IMR-90 (cell line): ENCODE data around the gene UNC5B. TPM values are rescaled to one million over a fixed set of nuclear protein-coding genes. Genes with fewer than 3 reads are reported as not detected.

ENCODE experiments used
- ATAC-seq: fragments of 200-7000 bp; cut with Tn5 transposase; 2 replicates; pipeline ENCODE4 v1.9.1; 2020; ENCODE audit warnings: low read depth, mild to moderate bottlenecking, moderate library complexity
- BruUV-seq: library from RNA; stranded (reverse); fragments of 400-500 nt; replicated peaks from 2 replicates; lab custom pipeline; 2021; lab: Mats Ljungman, UMichigan
- CTCF ChIA-PET: fragments of 300-600 bp; formaldehyde crosslinking; extraction: SDS; loops from one replicate; lab custom pipeline; 2021; ENCODE audit warnings: antibody characterized with exemption; lab: Yijun Ruan, JAX
- POLR2A ChIA-PET: fragments of 300-600 bp; sonication (Branson Sonifier 250); formaldehyde crosslinking; loops from one replicate; lab custom pipeline; 2022; ENCODE audit warnings: antibody characterized with exemption; ENCODE audit not compliant: unreplicated experiment; lab: Charles Lee
- DNase-seq: peaks from one replicate; pipeline ENCODE4 v3.0.0; 2013
- H2AFZ ChIP-seq: replicated peaks from 2 replicates; pipeline ENCODE3; 2013; ENCODE audit warnings: low read length, mild to moderate bottlenecking; ENCODE audit not compliant: poor library complexity
- H2AK5ac ChIP-seq: 2 replicates; pipeline ENCODE4 v1.6.1; 2013; ENCODE audit warnings: low read depth, low read length, inconsistent platforms
- H2AK9ac ChIP-seq: replicated peaks from 2 replicates; pipeline ENCODE3; 2013; ENCODE audit warnings: mild to moderate bottlenecking, low read depth, low read length, moderate library complexity; ENCODE audit not compliant: poor library complexity
- H2BK120ac ChIP-seq: 2 replicates; pipeline ENCODE4 v1.6.1; 2013; ENCODE audit warnings: low read depth, low read length, inconsistent platforms
- H2BK15ac ChIP-seq: 3 replicates; pipeline ENCODE4 v1.6.1; 2013; ENCODE audit warnings: low read depth, low read length, inconsistent platforms
- H2BK20ac ChIP-seq: 2 replicates; pipeline ENCODE4 v1.6.1; 2013; ENCODE audit warnings: low read depth, mild to moderate bottlenecking, inconsistent platforms, low read length, moderate library complexity
- H2BK5ac ChIP-seq: 2 replicates; pipeline ENCODE4 v1.6.1; 2013; ENCODE audit warnings: mild to moderate bottlenecking, low read depth, low read length, inconsistent platforms; ENCODE audit not compliant: poor library complexity, severe bottlenecking
- H3K14ac ChIP-seq: replicated peaks from 2 replicates; pipeline ENCODE4 v1.6.1; 2013; ENCODE audit warnings: low read depth, low read length, inconsistent platforms
- H3K18ac ChIP-seq: 2 replicates; pipeline ENCODE4 v1.6.1; 2013; ENCODE audit warnings: low read depth, low read length, control low read depth
- H3K23ac ChIP-seq: 2 replicates; pipeline ENCODE4 v1.6.1; 2013; ENCODE audit warnings: low read depth, low read length, inconsistent platforms
- H3K27ac ChIP-seq: 2 replicates; pipeline ENCODE4 v1.5.1; 2013; ENCODE audit warnings: mild to moderate bottlenecking, control low read depth, low read length; ENCODE audit not compliant: insufficient read depth
- H3K27me3 ChIP-seq: 2 replicates; pipeline ENCODE4 v1.6.1; 2013; ENCODE audit warnings: low read length; ENCODE audit not compliant: control insufficient read depth, insufficient read depth
- H3K36me3 ChIP-seq: 2 replicates; pipeline ENCODE4 v1.6.1; 2013; ENCODE audit warnings: low read length, mixed read lengths; ENCODE audit not compliant: control insufficient read depth, insufficient read depth
- H3K4ac ChIP-seq: 2 replicates; pipeline ENCODE4 v1.6.1; 2013; ENCODE audit warnings: low read depth, low read length, inconsistent platforms
- H3K4me1 ChIP-seq: 2 replicates; pipeline ENCODE4 v1.6.1; 2013; ENCODE audit warnings: low read length, mixed read lengths; ENCODE audit not compliant: control insufficient read depth, insufficient read depth
- H3K4me2 ChIP-seq: 2 replicates; pipeline ENCODE4 v1.6.1; 2013; ENCODE audit warnings: low read depth, mild to moderate bottlenecking, control low read depth, low read length, moderate library complexity
- H3K4me3 ChIP-seq: 2 replicates; pipeline ENCODE4 v1.5.1; 2013; ENCODE audit warnings: low read depth, mild to moderate bottlenecking, control low read depth, low read length, moderate library complexity; ENCODE audit not compliant: insufficient read depth
- H3K56ac ChIP-seq: 2 replicates; pipeline ENCODE4 v1.6.1; 2013; ENCODE audit warnings: low read length, inconsistent platforms; ENCODE audit not compliant: insufficient read depth; ENCODE audit errors: extremely low read depth
- H3K79me1 ChIP-seq, 2 experiments: 2 replicates each; pipeline ENCODE4 v1.6.1; 2013; ENCODE audit warnings: low read length in 2 of 2, inconsistent platforms in 1 of 2, low read depth in 1 of 2
- H3K9ac ChIP-seq: 2 replicates; pipeline ENCODE4 v1.6.1; 2013; ENCODE audit warnings: low read depth, low read length, control low read depth
- H3K9me1 ChIP-seq: 2 replicates; pipeline ENCODE4 v1.6.1; 2013; ENCODE audit warnings: low read length, inconsistent platforms; ENCODE audit not compliant: insufficient read depth
- H3K9me3 ChIP-seq: 2 replicates; pipeline ENCODE4 v1.6.1; 2013; ENCODE audit warnings: low read length; ENCODE audit not compliant: control insufficient read depth, insufficient read depth
- H4K20me1 ChIP-seq: 2 replicates; pipeline ENCODE4 v1.6.1; 2013; ENCODE audit warnings: low read length, inconsistent platforms; ENCODE audit not compliant: insufficient read depth
- H4K5ac ChIP-seq: 2 replicates; pipeline ENCODE4 v1.6.1; 2013; ENCODE audit warnings: mild to moderate bottlenecking, low read depth, low read length, control low read depth
- H4K8ac ChIP-seq, 2 experiments: 2 replicates each; pipeline ENCODE4 v1.6.1; 2013; ENCODE audit warnings: low read depth in 2 of 2, low read length in 2 of 2, control low read depth in 1 of 2, inconsistent platforms in 1 of 2
- H4K91ac ChIP-seq: 2 replicates; pipeline ENCODE4 v1.6.1; 2013; ENCODE audit warnings: low read depth, low read length, inconsistent platforms; ENCODE audit not compliant: insufficient read depth
- CEBPB ChIP-seq: IDR thresholded peaks from 2 replicates; pipeline ENCODE4 v1.6.1; 2012; ENCODE audit warnings: low read depth, low read length, improper control_type of control experiment
- CHD1 ChIP-seq: IDR thresholded peaks from 2 replicates; pipeline ENCODE4 v1.6.1; 2012; ENCODE audit warnings: low read depth, low read length, improper control_type of control experiment
- MAFK ChIP-seq: IDR thresholded peaks from 2 replicates; pipeline ENCODE4 v1.6.1; 2012; ENCODE audit warnings: low read depth, low read length, improper control_type of control experiment
- MXI1 ChIP-seq: IDR thresholded peaks from 2 replicates; pipeline ENCODE4 v1.6.1; 2012; ENCODE audit warnings: low read depth, mild to moderate bottlenecking, low read length, moderate library complexity, borderline replicate concordance
- POLR2A ChIP-seq: IDR thresholded peaks from 2 replicates; pipeline ENCODE4 v1.6.1; 2012; ENCODE audit warnings: mild to moderate bottlenecking, low read depth, low read length
- RCOR1 ChIP-seq: IDR thresholded peaks from 2 replicates; pipeline ENCODE4 v1.6.1; 2012; ENCODE audit warnings: mild to moderate bottlenecking, low read length, improper control_type of control experiment; ENCODE audit not compliant: insufficient replicate concordance
- RFX5 ChIP-seq: IDR thresholded peaks from 2 replicates; pipeline ENCODE4 v1.8.0; 2012; ENCODE audit warnings: low read depth, mild to moderate bottlenecking, low read length, moderate library complexity
- SMC3 ChIP-seq: fragments of 150-350 bp; IDR thresholded peaks from 2 replicates; pipeline ENCODE4 v1.6.1; 2016; ENCODE audit warnings: low read depth, mild to moderate bottlenecking, antibody characterized with exemption, low read length, moderate library complexity
- WGBS, 2 experiments: methylation state at CpG; one replicate each; pipeline versions ENCODE4 v1.1.5 to v1.1.7; 2013; ENCODE audit warnings: missing lambda C conversion rate in 2 of 2; ENCODE audit not compliant: insufficient read length in 1 of 2; ENCODE audit errors: extremely low coverage in 2 of 2; 5-methylcytosine and 5-hydroxymethylcytosine counted together
- dilution Hi-C: fragments of 300-500 bp; cut with HindIII; formaldehyde crosslinking; loops from one replicate; pipeline ENCODE4 v1.14.3; 2018; ENCODE audit warnings: low sequenced_read_pairs; ENCODE audit not compliant: unreplicated experiment
- in situ Hi-C: fragments of 300-500 bp; cut with MboI; formaldehyde crosslinking; loops from 3 replicates; pipeline ENCODE4 v1.14.3; 2019; ENCODE audit warnings: low sequenced_read_pairs, inconsistent platforms, mixed read lengths
- intact Hi-C: fragments of 100-400 bp; cut with micrococcal nuclease; formaldehyde crosslinking; loops from 2 replicates; pipeline ENCODE4 v1.10.0; 2022
- polyA plus RNA-seq, 3 experiments: library from polyadenylated mRNA; depleted of rRNA; stranded (reverse); fragments of >200 nt; gene quantifications; 2 replicates each; pipeline ENCODE4 v1.2.3, GENCODE V29; 2012; ENCODE audit warnings: low replicate concordance in 1 of 3
- total RNA-seq: library from RNA; depleted of rRNA; stranded (reverse); fragments of >200 nt; gene quantifications from 2 replicates; pipeline ENCODE4 v1.2.3, GENCODE V29; 2012
- TF ChIP-seq, protein P1 (sequence below): fragments of 150-350 bp; IDR thresholded peaks from 2 replicates; pipeline ENCODE4 v1.6.1; 2017; ENCODE audit warnings: mild to moderate bottlenecking, antibody characterized with exemption, low read length, low read depth
- TF ChIP-seq, protein P2 (sequence below): fragments of 150-350 bp; IDR thresholded peaks from 2 replicates; pipeline ENCODE4 v1.6.1; 2016; ENCODE audit warnings: low read depth, mild to moderate bottlenecking, low read length, moderate library complexity, borderline replicate concordance

UNC5B gene
- total and polyA plus RNA-seq, 2 of the 4 experiments (the other 2 are of a cell fraction): 1.6 to 4.2 TPM

DNA sequence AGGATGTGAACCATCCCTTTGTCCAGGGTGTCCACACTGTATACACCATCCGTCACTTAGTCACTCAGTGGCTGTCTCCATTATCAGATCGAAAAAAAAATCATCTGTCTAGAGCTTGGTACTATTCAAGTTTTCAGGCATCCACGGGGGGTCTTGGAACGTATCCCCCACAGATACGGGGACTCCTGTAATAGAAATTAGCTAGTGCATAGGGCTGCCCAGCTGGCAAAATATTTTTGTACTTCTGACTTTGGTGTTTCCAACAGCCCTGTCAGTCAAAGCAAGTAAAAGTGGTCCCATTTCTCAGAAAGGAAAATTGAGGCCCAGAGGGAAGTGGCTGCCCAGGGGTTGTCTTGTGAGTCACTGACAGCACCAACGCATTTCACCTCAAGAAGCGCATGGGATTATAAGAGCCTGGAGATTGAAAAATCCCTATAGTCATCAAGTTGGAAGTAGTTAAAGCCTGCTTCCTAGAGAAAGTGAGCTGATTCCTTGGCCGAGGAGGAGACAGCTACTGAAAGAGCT lies 54.6 kb downstream of the UNC5B start:
- BruUV-seq: no TSS peak
- peak overlapping the region; percentile 17; the same call in 1 of the 2 replicates for H3K18ac ChIP-seq
- peak overlapping the region; percentile 50; the same call in 1 of the 2 replicates for H3K56ac ChIP-seq
- no peak overlapping the region for H3K4me3 ChIP-seq
- H3K23ac ChIP-seq: peak overlapping the region; percentile 68; the same call in 1 of the 2 replicates
- intact Hi-C loops (loop anchor here (5.0 kb wide), 1 partner anchor 340 kb away; no protein-coding TSS in a partner anchor), dilution Hi-C loops (no loop called here), in situ Hi-C loops (loop anchor here (5.0 kb wide), 1 partner anchor 55 kb away; the partner anchor contains the start of gene UNC5B)
- H3K27ac ChIP-seq: peak overlapping the region; percentile 67; the same call in 1 of the 2 replicates
- WGBS, 2 experiments: no CpG with 5 or more reads among the region's 8 CpGs
- H3K14ac ChIP-seq: peak overlapping the region; percentile 58
- ATAC-seq (no peak), DNase-seq (peak; percentile 41)
- peak overlapping the region; percentile 34; the same call in 1 of the 2 replicates for H3K9ac ChIP-seq
- no peak overlapping the region for H3K4me2 ChIP-seq
- H3K9me3 ChIP-seq: no peaks in the 10 kb centered on the region
- H3K27me3 ChIP-seq: no peaks in the 10 kb centered on the region
- peak overlapping the region; percentile 31; the same call in 1 of the 2 replicates for H4K5ac ChIP-seq
- ChIA-PET CTCF (no interaction called here), POLR2A (interaction anchor here (0.6 kb wide), 1 partner anchor 54 kb away, joined by 10 read pairs; no protein-coding TSS in a partner anchor)
- TF ChIP-seq RCOR1 (no peak), RFX5 (no peak), SMC3 (no peak), POLR2A (no peak), CEBPB (no peak), CHD1 (no peak), MXI1 (no peak), MAFK (no peak)
- TF ChIP-seq, protein P1, sequence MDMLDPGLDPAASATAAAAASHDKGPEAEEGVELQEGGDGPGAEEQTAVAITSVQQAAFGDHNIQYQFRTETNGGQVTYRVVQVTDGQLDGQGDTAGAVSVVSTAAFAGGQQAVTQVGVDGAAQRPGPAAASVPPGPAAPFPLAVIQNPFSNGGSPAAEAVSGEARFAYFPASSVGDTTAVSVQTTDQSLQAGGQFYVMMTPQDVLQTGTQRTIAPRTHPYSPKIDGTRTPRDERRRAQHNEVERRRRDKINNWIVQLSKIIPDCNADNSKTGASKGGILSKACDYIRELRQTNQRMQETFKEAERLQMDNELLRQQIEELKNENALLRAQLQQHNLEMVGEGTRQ: no peak
- TF ChIP-seq, protein P2, sequence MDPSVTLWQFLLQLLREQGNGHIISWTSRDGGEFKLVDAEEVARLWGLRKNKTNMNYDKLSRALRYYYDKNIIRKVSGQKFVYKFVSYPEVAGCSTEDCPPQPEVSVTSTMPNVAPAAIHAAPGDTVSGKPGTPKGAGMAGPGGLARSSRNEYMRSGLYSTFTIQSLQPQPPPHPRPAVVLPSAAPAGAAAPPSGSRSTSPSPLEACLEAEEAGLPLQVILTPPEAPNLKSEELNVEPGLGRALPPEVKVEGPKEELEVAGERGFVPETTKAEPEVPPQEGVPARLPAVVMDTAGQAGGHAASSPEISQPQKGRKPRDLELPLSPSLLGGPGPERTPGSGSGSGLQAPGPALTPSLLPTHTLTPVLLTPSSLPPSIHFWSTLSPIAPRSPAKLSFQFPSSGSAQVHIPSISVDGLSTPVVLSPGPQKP: no peak
- H4K8ac ChIP-seq: peak overlapping the region; percentile 59 to 87; a peak in 3 of 4 replicates
- peak overlapping the region; percentile 89 for H2BK120ac ChIP-seq
- H2AK9ac ChIP-seq: no peak overlapping the region
- peaks cover 26% of the 10 kb centered on the region for H3K4me1 ChIP-seq
- peak overlapping the region; percentile 75 for H2BK20ac ChIP-seq
- H3K36me3 ChIP-seq: no peaks in the 10 kb centered on the region
- no peak overlapping the region for H2AFZ ChIP-seq
- peak overlapping the region; percentile 93 for H2AK5ac ChIP-seq
- peaks cover 6% of the 10 kb centered on the region; the same call in 1 of the 2 replicates for H4K20me1 ChIP-seq
- peaks cover 0 to 8% of the 10 kb centered on the region in 2 experiments; a peak in 1 of 4 replicates for H3K79me1 ChIP-seq
- H3K4ac ChIP-seq: peak overlapping the region; percentile 95
- peak overlapping the region; percentile 92 for H4K91ac ChIP-seq
- peak overlapping the region; percentile 85; the same call in 2 of the 3 replicates for H2BK15ac ChIP-seq
- H2BK5ac ChIP-seq: no peak overlapping the region
- 0 out of 2 replicates have a peak, but pooled peaks cover 2% of the 10 kb centered on the region for H3K9me1 ChIP-seq
